ENCODE data around the gene TMUB1. TPM values are rescaled to one million over a fixed set of nuclear protein-coding genes. Genes with fewer than 3 reads are reported as not detected.

TMUB1 gene
- total and polyA plus RNA-seq, 2 donors (not counting 3 experiments of a cell fraction or from before 2014, with no cell fraction given) = 41.3 to 45.3 TPM

DNA sequence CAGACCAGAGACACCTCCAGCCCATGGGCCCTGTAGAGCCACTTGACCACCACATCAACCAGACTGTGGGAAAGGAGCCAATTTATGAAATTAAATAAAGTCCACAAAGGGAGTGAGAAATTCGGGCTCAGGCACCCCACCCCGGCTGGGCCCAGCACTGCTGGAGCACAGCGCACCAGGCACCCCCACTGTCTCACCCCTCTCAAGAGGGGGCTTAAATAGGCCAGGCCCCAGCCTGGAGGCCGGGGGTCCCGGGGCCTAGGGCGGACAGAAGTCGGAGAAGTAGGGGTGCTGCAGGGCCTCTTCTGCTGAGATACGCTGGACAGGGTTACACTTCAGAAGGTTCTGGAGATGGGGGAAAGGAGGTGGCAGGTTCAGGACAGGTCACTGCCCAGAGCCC, 29.5 kb downstream of the TMUB1 start:
- H3K9me1 ChIP-seq (replicated peaks; ENCODE audit: control insufficient read depth, extremely low read depth, insufficient read depth, low read length) = no peaks in the 10 kb centered on the region
- FAIRE-seq (no peak), DNase-seq (ENCODE audit: low read depth, low spot score) (no peak)
- BruUV-seq (replicated peaks) = no TSS peak
- no peak overlapping the region for H3K4me2 ChIP-seq (ENCODE audit: insufficient read depth, low read length)
- H3K4me1 ChIP-seq (ENCODE audit: control insufficient read depth, extremely low read depth, insufficient read depth, low read length) = peaks cover 13% of the 10 kb centered on the region
- CTCF ChIA-PET = no interaction called here
- no peak overlapping the region for H3K27ac ChIP-seq (ENCODE audit: insufficient read depth, low read depth, low read length)
- no peaks in the 10 kb centered on the region for H3K36me3 ChIP-seq (ENCODE audit: control insufficient read depth in 2 of 2, extremely low read depth in 1 of 2, insufficient read depth in 2 of 2, low read length in 2 of 2)
- no peaks in the 10 kb centered on the region for H3K9me3 ChIP-seq (replicated peaks; ENCODE audit: control insufficient read depth, insufficient read depth, low read length)
- H3K27me3 ChIP-seq (ENCODE audit: control insufficient read depth in 2 of 2, insufficient read depth in 2 of 2, low read length in 2 of 2) = peaks cover 0 to 4% of the 10 kb centered on the region in 2 experiments
- no peaks in the 10 kb centered on the region for H3K79me2 ChIP-seq (ENCODE audit: control insufficient read depth, insufficient read depth, low read length)
- dilution Hi-C loops (cut with MboI; ENCODE audit: extremely low pct_ligation_motif_present, low sequenced_read_pairs) (no loop called here), intact Hi-C loops (cut with micrococcal nuclease) (no loop called here)
- H2AFZ ChIP-seq (ENCODE audit: low read depth, low read length) = no peak overlapping the region
- H3K9ac ChIP-seq (replicated peaks; ENCODE audit: extremely low read depth, insufficient read depth, low read length) = no peak overlapping the region
- TF ChIP-seq POLR2AphosphoS5 (IDR thresholded peaks at IDR 0.05; ENCODE audit: insufficient read depth, low read depth, low read length) (no peak), POLR2A (IDR thresholded peaks at IDR 0.05; ENCODE audit: low read depth, low read length) (no peak), CTCF (IDR thresholded peaks at IDR 0.05; ENCODE audit: extremely low read depth in 1 of 2, insufficient read depth in 1 of 2, low read depth in 1 of 2, low read length in 2 of 2) (no peak), JUN (IDR thresholded peaks at IDR 0.05; ENCODE audit: borderline replicate concordance, insufficient read depth, insufficient read length, low read depth) (no peak), MYC (IDR thresholded peaks at IDR 0.05; ENCODE audit: low read depth, low read length) (no peak), GATA2 (IDR thresholded peaks at IDR 0.05; ENCODE audit: insufficient read depth, insufficient read length, low read depth, low read length) (no peak)
- H3K4me3 ChIP-seq (replicated peaks in 1 of 3; ENCODE audit: insufficient read depth in 1 of 3, low read depth in 1 of 3, low read length in 3 of 3) = no peak overlapping the region
- no peaks in the 10 kb centered on the region for H4K20me1 ChIP-seq (replicated peaks; ENCODE audit: control insufficient read depth, extremely low read depth, insufficient read depth, low read length)
- POLR2A ChIA-PET = no interaction called here

DNA sequence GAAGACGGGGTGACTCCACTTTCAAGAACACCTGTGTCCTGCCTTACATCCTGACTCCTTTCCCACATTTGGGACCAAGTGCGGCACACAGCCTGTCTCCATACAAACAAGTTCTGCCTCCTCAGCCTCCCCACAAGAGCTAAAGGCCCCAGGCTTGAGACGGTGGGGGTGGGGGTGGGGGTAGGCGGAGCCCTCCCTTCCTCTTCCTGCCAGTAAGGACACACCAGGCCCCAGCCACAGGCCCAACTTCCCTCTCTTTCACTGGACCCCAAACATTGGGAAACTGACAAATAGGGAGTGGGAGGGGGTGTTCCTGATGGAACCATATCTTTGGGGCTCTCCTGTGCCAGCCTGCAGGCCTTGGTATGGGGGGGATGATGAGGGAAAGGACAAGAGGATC, 30.2 kb downstream of the TMUB1 start:
- no peaks in the 10 kb centered on the region for H3K36me3 ChIP-seq (ENCODE audit: control insufficient read depth in 2 of 2, extremely low read depth in 1 of 2, insufficient read depth in 2 of 2, low read length in 2 of 2)
- no peak overlapping the region for H3K4me2 ChIP-seq (ENCODE audit: insufficient read depth, low read length)
- H3K27me3 ChIP-seq (ENCODE audit: control insufficient read depth in 2 of 2, insufficient read depth in 2 of 2, low read length in 2 of 2) = peaks cover 0 to 4% of the 10 kb centered on the region in 2 experiments
- H3K27ac ChIP-seq (ENCODE audit: insufficient read depth, low read depth, low read length) = no peak overlapping the region
- intact Hi-C loops (cut with micrococcal nuclease) = no loop called here
- POLR2A ChIA-PET = no interaction called here
- H3K4me1 ChIP-seq (ENCODE audit: control insufficient read depth, extremely low read depth, insufficient read depth, low read length) = peaks cover 7% of the 10 kb centered on the region
- H3K9me3 ChIP-seq (replicated peaks; ENCODE audit: control insufficient read depth, insufficient read depth, low read length) = no peaks in the 10 kb centered on the region
- H3K4me3 ChIP-seq (replicated peaks in 1 of 3; ENCODE audit: insufficient read depth in 1 of 3, low read depth in 1 of 3, low read length in 3 of 3) = no peak overlapping the region
- H4K20me1 ChIP-seq (replicated peaks; ENCODE audit: control insufficient read depth, extremely low read depth, insufficient read depth, low read length) = no peaks in the 10 kb centered on the region
- H3K9me1 ChIP-seq (replicated peaks; ENCODE audit: control insufficient read depth, extremely low read depth, insufficient read depth, low read length) = no peaks in the 10 kb centered on the region
- no peak for TF ChIP-seq JUN (IDR thresholded peaks at IDR 0.05; ENCODE audit: borderline replicate concordance, insufficient read depth, insufficient read length, low read depth)
- no peak for TF ChIP-seq EZH2 (IDR thresholded peaks at IDR 0.05; ENCODE audit: borderline replicate concordance, low read depth, low read length, severe bottlenecking)
- no peak for TF ChIP-seq CTCF (IDR thresholded peaks at IDR 0.05; ENCODE audit: extremely low read depth in 1 of 2, insufficient read depth in 1 of 2, low read depth in 1 of 2, low read length in 2 of 2)
- no peak for TF ChIP-seq POLR2A (IDR thresholded peaks at IDR 0.05; ENCODE audit: low read depth, low read length)
- TF ChIP-seq POLR2AphosphoS5 (IDR thresholded peaks at IDR 0.05; ENCODE audit: insufficient read depth, low read depth, low read length) = no peak
- no peak for TF ChIP-seq FOS (IDR thresholded peaks at IDR 0.05; ENCODE audit: borderline replicate concordance, insufficient read depth, low read length)
- TF ChIP-seq GATA2 (IDR thresholded peaks at IDR 0.05; ENCODE audit: insufficient read depth, insufficient read length, low read depth, low read length) = no peak
- TF ChIP-seq MAX (IDR thresholded peaks at IDR 0.05; ENCODE audit: insufficient read depth, insufficient read length) = no peak
- TF ChIP-seq MYC (IDR thresholded peaks at IDR 0.05; ENCODE audit: low read depth, low read length) = no peak
- CTCF ChIA-PET = no interaction called here
- FAIRE-seq (no peak), DNase-seq (ENCODE audit: low read depth, low spot score) (no peak)
- no TSS peak for BruUV-seq (replicated peaks)
- no peak overlapping the region for H3K9ac ChIP-seq (replicated peaks; ENCODE audit: extremely low read depth, insufficient read depth, low read length)
- no peak overlapping the region for H2AFZ ChIP-seq (ENCODE audit: low read depth, low read length)
- dilution Hi-C loops (cut with MboI; ENCODE audit: extremely low pct_ligation_motif_present, low sequenced_read_pairs) = no loop called here
- no peaks in the 10 kb centered on the region for H3K79me2 ChIP-seq (ENCODE audit: control insufficient read depth, insufficient read depth, low read length)

All from endothelial cell of umbilical vein (primary cell).